Measurements from ENCODE around the gene RASSF7. TPM values are rescaled to one million over a fixed set of nuclear protein-coding genes. Genes with fewer than 3 reads are reported as not detected.

The RASSF7 gene
- total and polyA plus RNA-seq, 2 of the 8 experiments (the other 6 are each of a cell fraction or from before 2014, with no cell fraction given) = 22.3 to 43.9 TPM

- TF ChIP-seq CTBP2 (IDR thresholded peaks at IDR 0.05; ENCODE audit: borderline replicate concordance, insufficient read depth, insufficient read length, low read length) (no peak), BRCA1 (IDR thresholded peaks at IDR 0.05; ENCODE audit: low read depth, low read length) (no peak), RXRA (IDR thresholded peaks at IDR 0.05; ENCODE audit: insufficient read depth, low read depth, low read length) (no peak), ATF3 (IDR thresholded peaks at IDR 0.05; ENCODE audit: insufficient read depth, low read depth, low read length) (no peak)
- TF ChIP-seq, protein P1, sequence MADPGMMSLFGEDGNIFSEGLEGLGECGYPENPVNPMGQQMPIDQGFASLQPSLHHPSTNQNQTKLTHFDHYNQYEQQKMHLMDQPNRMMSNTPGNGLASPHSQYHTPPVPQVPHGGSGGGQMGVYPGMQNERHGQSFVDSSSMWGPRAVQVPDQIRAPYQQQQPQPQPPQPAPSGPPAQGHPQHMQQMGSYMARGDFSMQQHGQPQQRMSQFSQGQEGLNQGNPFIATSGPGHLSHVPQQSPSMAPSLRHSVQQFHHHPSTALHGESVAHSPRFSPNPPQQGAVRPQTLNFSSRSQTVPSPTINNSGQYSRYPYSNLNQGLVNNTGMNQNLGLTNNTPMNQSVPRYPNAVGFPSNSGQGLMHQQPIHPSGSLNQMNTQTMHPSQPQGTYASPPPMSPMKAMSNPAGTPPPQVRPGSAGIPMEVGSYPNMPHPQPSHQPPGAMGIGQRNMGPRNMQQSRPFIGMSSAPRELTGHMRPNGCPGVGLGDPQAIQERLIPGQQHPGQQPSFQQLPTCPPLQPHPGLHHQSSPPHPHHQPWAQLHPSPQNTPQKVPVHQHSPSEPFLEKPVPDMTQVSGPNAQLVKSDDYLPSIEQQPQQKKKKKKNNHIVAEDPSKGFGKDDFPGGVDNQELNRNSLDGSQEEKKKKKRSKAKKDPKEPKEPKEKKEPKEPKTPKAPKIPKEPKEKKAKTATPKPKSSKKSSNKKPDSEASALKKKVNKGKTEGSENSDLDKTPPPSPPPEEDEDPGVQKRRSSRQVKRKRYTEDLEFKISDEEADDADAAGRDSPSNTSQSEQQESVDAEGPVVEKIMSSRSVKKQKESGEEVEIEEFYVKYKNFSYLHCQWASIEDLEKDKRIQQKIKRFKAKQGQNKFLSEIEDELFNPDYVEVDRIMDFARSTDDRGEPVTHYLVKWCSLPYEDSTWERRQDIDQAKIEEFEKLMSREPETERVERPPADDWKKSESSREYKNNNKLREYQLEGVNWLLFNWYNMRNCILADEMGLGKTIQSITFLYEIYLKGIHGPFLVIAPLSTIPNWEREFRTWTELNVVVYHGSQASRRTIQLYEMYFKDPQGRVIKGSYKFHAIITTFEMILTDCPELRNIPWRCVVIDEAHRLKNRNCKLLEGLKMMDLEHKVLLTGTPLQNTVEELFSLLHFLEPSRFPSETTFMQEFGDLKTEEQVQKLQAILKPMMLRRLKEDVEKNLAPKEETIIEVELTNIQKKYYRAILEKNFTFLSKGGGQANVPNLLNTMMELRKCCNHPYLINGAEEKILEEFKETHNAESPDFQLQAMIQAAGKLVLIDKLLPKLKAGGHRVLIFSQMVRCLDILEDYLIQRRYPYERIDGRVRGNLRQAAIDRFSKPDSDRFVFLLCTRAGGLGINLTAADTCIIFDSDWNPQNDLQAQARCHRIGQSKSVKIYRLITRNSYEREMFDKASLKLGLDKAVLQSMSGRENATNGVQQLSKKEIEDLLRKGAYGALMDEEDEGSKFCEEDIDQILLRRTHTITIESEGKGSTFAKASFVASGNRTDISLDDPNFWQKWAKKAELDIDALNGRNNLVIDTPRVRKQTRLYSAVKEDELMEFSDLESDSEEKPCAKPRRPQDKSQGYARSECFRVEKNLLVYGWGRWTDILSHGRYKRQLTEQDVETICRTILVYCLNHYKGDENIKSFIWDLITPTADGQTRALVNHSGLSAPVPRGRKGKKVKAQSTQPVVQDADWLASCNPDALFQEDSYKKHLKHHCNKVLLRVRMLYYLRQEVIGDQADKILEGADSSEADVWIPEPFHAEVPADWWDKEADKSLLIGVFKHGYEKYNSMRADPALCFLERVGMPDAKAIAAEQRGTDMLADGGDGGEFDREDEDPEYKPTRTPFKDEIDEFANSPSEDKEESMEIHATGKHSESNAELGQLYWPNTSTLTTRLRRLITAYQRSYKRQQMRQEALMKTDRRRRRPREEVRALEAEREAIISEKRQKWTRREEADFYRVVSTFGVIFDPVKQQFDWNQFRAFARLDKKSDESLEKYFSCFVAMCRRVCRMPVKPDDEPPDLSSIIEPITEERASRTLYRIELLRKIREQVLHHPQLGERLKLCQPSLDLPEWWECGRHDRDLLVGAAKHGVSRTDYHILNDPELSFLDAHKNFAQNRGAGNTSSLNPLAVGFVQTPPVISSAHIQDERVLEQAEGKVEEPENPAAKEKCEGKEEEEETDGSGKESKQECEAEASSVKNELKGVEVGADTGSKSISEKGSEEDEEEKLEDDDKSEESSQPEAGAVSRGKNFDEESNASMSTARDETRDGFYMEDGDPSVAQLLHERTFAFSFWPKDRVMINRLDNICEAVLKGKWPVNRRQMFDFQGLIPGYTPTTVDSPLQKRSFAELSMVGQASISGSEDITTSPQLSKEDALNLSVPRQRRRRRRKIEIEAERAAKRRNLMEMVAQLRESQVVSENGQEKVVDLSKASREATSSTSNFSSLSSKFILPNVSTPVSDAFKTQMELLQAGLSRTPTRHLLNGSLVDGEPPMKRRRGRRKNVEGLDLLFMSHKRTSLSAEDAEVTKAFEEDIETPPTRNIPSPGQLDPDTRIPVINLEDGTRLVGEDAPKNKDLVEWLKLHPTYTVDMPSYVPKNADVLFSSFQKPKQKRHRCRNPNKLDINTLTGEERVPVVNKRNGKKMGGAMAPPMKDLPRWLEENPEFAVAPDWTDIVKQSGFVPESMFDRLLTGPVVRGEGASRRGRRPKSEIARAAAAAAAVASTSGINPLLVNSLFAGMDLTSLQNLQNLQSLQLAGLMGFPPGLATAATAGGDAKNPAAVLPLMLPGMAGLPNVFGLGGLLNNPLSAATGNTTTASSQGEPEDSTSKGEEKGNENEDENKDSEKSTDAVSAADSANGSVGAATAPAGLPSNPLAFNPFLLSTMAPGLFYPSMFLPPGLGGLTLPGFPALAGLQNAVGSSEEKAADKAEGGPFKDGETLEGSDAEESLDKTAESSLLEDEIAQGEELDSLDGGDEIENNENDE (IDR thresholded peaks at IDR 0.05; ENCODE audit: insufficient replicate concordance, low read length) = no peak
Measured at GRCh38 chr11:512761-513595, 47.8 kb upstream of the RASSF7 start (continued).
